ENCODE data around the gene LPCAT1.
"Not testable (repeated sequence)": the region's sequence is repeated elsewhere in the genome, so short reads cannot be mapped to it uniquely, and the experiment has no call there.

LPCAT1 gene

GRCh38 chr5:1507457-1507856 lies 16.3 kb downstream of the LPCAT1 start:
- no peak for DNase-seq

GRCh38 chr5:1507014-1507375 lies 16.8 kb downstream of the LPCAT1 start:
- no peak for DNase-seq

- DNase-seq, result no peak
These were observed 17.3 kb downstream of the LPCAT1 start for GRCh38 chr5:1506242-1507013.

GRCh38 chr5:1505506-1506241 lies 18.1 kb downstream of the LPCAT1 start:
- no peak for DNase-seq

GRCh38 chr5:1505089-1505488 lies 18.7 kb downstream of the LPCAT1 start:
- DNase-seq, result not testable (repeated sequence)

- no peak for DNase-seq
These were observed 19.1 kb downstream of the LPCAT1 start for GRCh38 chr5:1504617-1505016.

GRCh38 chr5:1504069-1504595 lies 19.6 kb downstream of the LPCAT1 start:
- DNase-seq, result no peak

- DNase-seq, result no peak
These were observed 20.3 kb downstream of the LPCAT1 start for GRCh38 chr5:1503241-1504068.

- DNase-seq, result no peak
These were observed 21.0 kb downstream of the LPCAT1 start for GRCh38 chr5:1502737-1503120.

- no peak for DNase-seq
These were observed 21.6 kb downstream of the LPCAT1 start for GRCh38 chr5:1502046-1502736.

GRCh38 chr5:1501372-1502045 lies 22.3 kb downstream of the LPCAT1 start:
- DNase-seq, result peak; percentile 17

GRCh38 chr5:1500411-1501091 lies 23.2 kb downstream of the LPCAT1 start:
- DNase-seq, result no peak

GRCh38 chr5:1499851-1500250 lies 23.9 kb downstream of the LPCAT1 start:
- no peak for DNase-seq

- no peak for DNase-seq
These were observed 24.9 kb downstream of the LPCAT1 start for GRCh38 chr5:1498623-1499416.

- DNase-seq, result no peak
These were observed 25.8 kb downstream of the LPCAT1 start for GRCh38 chr5:1497795-1498622.

- no peak for DNase-seq
These were observed 26.4 kb downstream of the LPCAT1 start for GRCh38 chr5:1497242-1497777.

GRCh38 chr5:1495525-1495897 lies 28.2 kb downstream of the LPCAT1 start:
- no peak for DNase-seq

GRCh38 chr5:1494780-1495524 lies 28.8 kb downstream of the LPCAT1 start:
- no peak for DNase-seq

- DNase-seq, result no peak
These were observed 29.8 kb downstream of the LPCAT1 start for GRCh38 chr5:1493941-1494340.

Measured in effector CD4-positive, alpha-beta T cell (primary cell).